ENCODE measurements around the gene KIF1A. TPM values are rescaled to one million over a fixed set of nuclear protein-coding genes. Genes with fewer than 3 reads are reported as not detected.

KIF1A gene
- total and polyA plus RNA-seq, 2 of the 8 experiments (the other 6 are each of a cell fraction or from before 2014, with no cell fraction given), result 61.3 to 281 TPM

GRCh38 chr2:240847817-240848216 is 27.8 kb upstream of the KIF1A start:
- TF ChIP-seq GTF2F1 (IDR thresholded peaks at IDR 0.05; ENCODE audit: borderline replicate concordance, low read depth, low read length), result no peak
- TF ChIP-seq JUND (IDR thresholded peaks at IDR 0.05; ENCODE audit: low read length), result no peak
- TF ChIP-seq SIRT6 (IDR thresholded peaks at IDR 0.05; ENCODE audit: low read length), result no peak
- TF ChIP-seq RNF2 (IDR thresholded peaks at IDR 0.05; ENCODE audit: borderline replicate concordance, low read depth, low read length, missing control alignments, poor library complexity, severe bottlenecking), result no peak
- TF ChIP-seq RFX5 (IDR thresholded peaks at IDR 0.05; ENCODE audit: borderline replicate concordance, low read depth, low read length), result no peak
- peaks cover 0 to 6% (median under 1%) of the 10 kb centered on the region in 4 experiments; a peak in 2 of 7 replicates for H3K4me1 ChIP-seq (replicated peaks in 1 of 4; ENCODE audit: control insufficient read depth in 3 of 4, insufficient read depth in 4 of 4, low read length in 3 of 4)
- no peak overlapping the region for H3K4me3 ChIP-seq (ENCODE audit: extremely low read depth in 1 of 4, insufficient read depth in 2 of 4, low read depth in 3 of 4, low read length in 4 of 4)
- H3K79me2 ChIP-seq (ENCODE audit: control insufficient read depth in 1 of 2, insufficient read depth in 2 of 2, low read length in 2 of 2), result no peaks in the 10 kb centered on the region
- no peak overlapping the region for H2BK20ac ChIP-seq (ENCODE audit: low read length)
- no peak overlapping the region for H3K4me2 ChIP-seq (ENCODE audit: insufficient read depth in 1 of 2, low read depth in 2 of 2, low read length in 2 of 2)
- H3K27me3 ChIP-seq (replicated peaks in 1 of 4; ENCODE audit: control insufficient read depth in 3 of 4, extremely low read depth in 1 of 4, insufficient read depth in 3 of 4, low read length in 3 of 4), result no peaks in the 10 kb centered on the region
- no peak overlapping the region for H3K9ac ChIP-seq (replicated peaks in 1 of 4; ENCODE audit: extremely low read depth in 1 of 4, low read depth in 3 of 4, low read length in 3 of 4)
- H3K56ac ChIP-seq (replicated peaks; ENCODE audit: insufficient read length, low read depth, low read length), result no peak overlapping the region
- no peak overlapping the region for H3K27ac ChIP-seq (ENCODE audit: low read depth, low read length)
- no peak overlapping the region for H3K14ac ChIP-seq (ENCODE audit: insufficient read length)
- no peak overlapping the region for H4K91ac ChIP-seq (replicated peaks; ENCODE audit: insufficient read length, low read length)
- H3K4ac ChIP-seq (replicated peaks; ENCODE audit: insufficient read length, low read depth, low read length), result no peak overlapping the region
- H2BK120ac ChIP-seq (replicated peaks; ENCODE audit: low read depth, low read length), result no peak overlapping the region
- no peak overlapping the region for H3K18ac ChIP-seq (ENCODE audit: extremely low read depth, low read length)
- H4K20me1 ChIP-seq (replicated peaks in 1 of 2; ENCODE audit: control insufficient read depth in 1 of 2, insufficient read depth in 2 of 2, low read length in 2 of 2), result no peaks in the 10 kb centered on the region
- no peak overlapping the region for H4K5ac ChIP-seq (ENCODE audit: insufficient read length, low read depth, low read length)
- 0 out of 2 replicates have a peak, but pooled peaks cover 2% of the 10 kb centered on the region for H3K23me2 ChIP-seq (ENCODE audit: low read depth, low read length)
- CTCF ChIA-PET (ENCODE audit: partially characterized antibody), result no interaction called here
- H2BK15ac ChIP-seq (ENCODE audit: low read length), result no peak overlapping the region
- DNase-seq (ENCODE audit: low read depth in 1 of 2, low spot score in 2 of 2) (no peak), FAIRE-seq (no peak)
- H3K36me3 ChIP-seq (ENCODE audit: control insufficient read depth in 2 of 4, insufficient read depth in 4 of 4, low read length in 3 of 4), result no peaks in the 10 kb centered on the region
- H3K23ac ChIP-seq (ENCODE audit: insufficient read length), result no peak overlapping the region
- 0 out of 2 replicates have a peak overlapping the region, but pooled peaks have one; percentile 2 for H2AK5ac ChIP-seq (ENCODE audit: low read depth, low read length)
- no peak overlapping the region for H4K8ac ChIP-seq (ENCODE audit: extremely low read depth, insufficient read depth, low read length)
- no peak overlapping the region for H2AFZ ChIP-seq (ENCODE audit: low read length)
- POLR2A ChIA-PET (ENCODE audit: partially characterized antibody), result no interaction called here
- no peak overlapping the region for H2BK5ac ChIP-seq (ENCODE audit: low read depth, low read length)
- H2BK12ac ChIP-seq (ENCODE audit: low read depth, low read length), result no peak overlapping the region; the same call in 1 of the 2 replicates
- H3K9me3 ChIP-seq (ENCODE audit: insufficient read depth in 2 of 2, low read depth in 1 of 2, low read length in 1 of 2), result peaks cover 6 to 7% of the 10 kb centered on the region in 2 experiments
- no peaks in the 10 kb centered on the region for H3K79me1 ChIP-seq (ENCODE audit: low read depth, low read length)
- whole genome bisulfite sequencing, 2 experiments (ENCODE audit: extremely low coverage in 1 of 2, insufficient coverage in 1 of 2, insufficient read length in 1 of 2, insufficient replicate concordance in 2 of 2, low coverage in 1 of 2, low lambda C conversion rate in 2 of 2, missing lambda C conversion rate in 1 of 2), result 87% methylated on average over 13 of the region's 13 CpGs; no CpG with 5 or more reads in 1 of the 2 experiments
